ENCODE measurements around the gene PARD6G. TPM values are rescaled to one million over a fixed set of nuclear protein-coding genes. Genes with fewer than 3 reads are reported as not detected.

The PARD6G gene
- total RNA-seq, 2 donors from 2014 or later, result 2.6 to 3.1 TPM

DNA sequence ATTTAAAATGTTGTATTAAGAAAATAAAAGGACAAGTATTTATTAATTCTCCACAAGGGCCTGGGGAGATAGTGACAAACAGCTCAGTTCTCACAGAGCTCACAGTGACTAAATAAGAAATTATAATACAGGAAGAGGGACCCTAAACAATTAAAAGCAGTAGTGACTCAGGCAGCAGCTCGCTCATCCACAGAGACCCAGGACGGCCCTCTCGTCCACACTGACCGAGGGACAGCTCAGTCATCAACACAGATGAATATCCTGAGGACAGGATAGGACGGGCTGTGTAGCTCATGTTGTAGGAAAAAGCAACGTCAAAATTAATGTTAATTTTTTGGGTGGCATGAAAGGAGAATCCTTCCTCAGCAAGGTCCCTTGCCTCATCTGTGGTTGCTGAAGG is 44.1 kb downstream of the PARD6G start:
- H3K27ac ChIP-seq, result no peak overlapping the region
- intact Hi-C loops (cut with DNase I), result no loop called here
- no peak for ATAC-seq
- H3K27me3 ChIP-seq, result no peaks in the 10 kb centered on the region
- no peaks in the 10 kb centered on the region for H3K4me1 ChIP-seq
- no peak for DNase-seq
- no peaks in the 10 kb centered on the region for H3K36me3 ChIP-seq (replicated peaks in 1 of 2; ENCODE audit: insufficient read depth in 1 of 2, low read depth in 2 of 2)
- 82 to 91% methylated on average over 6 of the region's 6 CpGs for WGBS, 2 donors
- TF ChIP-seq POLR2A (IDR thresholded peaks at IDR 0.05), result no peak
- TF ChIP-seq, protein P1, sequence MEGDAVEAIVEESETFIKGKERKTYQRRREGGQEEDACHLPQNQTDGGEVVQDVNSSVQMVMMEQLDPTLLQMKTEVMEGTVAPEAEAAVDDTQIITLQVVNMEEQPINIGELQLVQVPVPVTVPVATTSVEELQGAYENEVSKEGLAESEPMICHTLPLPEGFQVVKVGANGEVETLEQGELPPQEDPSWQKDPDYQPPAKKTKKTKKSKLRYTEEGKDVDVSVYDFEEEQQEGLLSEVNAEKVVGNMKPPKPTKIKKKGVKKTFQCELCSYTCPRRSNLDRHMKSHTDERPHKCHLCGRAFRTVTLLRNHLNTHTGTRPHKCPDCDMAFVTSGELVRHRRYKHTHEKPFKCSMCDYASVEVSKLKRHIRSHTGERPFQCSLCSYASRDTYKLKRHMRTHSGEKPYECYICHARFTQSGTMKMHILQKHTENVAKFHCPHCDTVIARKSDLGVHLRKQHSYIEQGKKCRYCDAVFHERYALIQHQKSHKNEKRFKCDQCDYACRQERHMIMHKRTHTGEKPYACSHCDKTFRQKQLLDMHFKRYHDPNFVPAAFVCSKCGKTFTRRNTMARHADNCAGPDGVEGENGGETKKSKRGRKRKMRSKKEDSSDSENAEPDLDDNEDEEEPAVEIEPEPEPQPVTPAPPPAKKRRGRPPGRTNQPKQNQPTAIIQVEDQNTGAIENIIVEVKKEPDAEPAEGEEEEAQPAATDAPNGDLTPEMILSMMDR (IDR thresholded peaks at IDR 0.05), result no peak
- no peaks in the 10 kb centered on the region for H3K9me3 ChIP-seq
- no peak overlapping the region for H3K4me3 ChIP-seq

DNA sequence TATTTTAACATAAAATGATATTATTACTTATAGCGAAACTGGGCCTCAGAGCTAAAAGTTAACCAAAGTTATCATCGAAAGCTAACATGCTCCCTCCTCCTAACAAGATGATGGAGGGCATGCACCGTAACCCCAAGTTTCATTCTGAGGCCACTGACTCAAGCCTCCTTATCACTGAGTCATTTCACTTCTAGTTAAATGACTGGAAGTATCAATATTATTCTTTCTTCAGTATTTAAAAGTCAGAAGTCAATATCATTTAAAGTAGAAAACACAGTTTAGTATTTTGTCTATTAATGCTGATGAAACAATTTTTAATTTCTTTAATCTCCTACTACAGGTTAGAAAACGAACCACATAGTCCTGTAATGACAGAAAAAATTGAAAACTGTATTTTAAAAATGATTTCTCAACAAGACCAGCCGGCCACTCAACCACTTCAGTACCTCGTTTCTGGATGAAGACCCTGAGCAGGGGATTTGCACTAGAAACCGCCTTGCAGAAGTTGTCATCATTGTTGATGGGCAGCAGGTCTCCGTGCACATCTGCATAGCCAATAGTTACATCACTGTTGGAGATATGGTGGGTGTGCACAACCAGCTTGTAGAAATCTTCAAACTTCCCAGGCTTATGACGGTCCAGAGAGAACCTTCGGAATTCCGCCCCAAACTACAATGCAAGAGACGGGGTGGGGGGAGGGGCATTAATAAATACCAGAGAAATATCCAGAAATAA is 44.9 kb downstream of the PARD6G start:
- Histone ChIP-seq H3K9me3 (no peaks in the 10 kb centered on the region), H3K4me3 (no peak overlapping the region), H3K4me1 (no peaks in the 10 kb centered on the region), H3K27me3 (no peaks in the 10 kb centered on the region), H3K36me3 (replicated peaks in 1 of 2; ENCODE audit: insufficient read depth in 1 of 2, low read depth in 2 of 2) (no peaks in the 10 kb centered on the region), H3K27ac (no peak overlapping the region)
- TF ChIP-seq, protein P1 (IDR thresholded peaks at IDR 0.05), result no peak
- no peak for TF ChIP-seq POLR2A (IDR thresholded peaks at IDR 0.05)
- 83 to 86% methylated on average over 12 of the region's 12 CpGs for WGBS, 2 donors
- intact Hi-C loops (cut with DNase I), result no loop called here
- DNase-seq, result no peak
- ATAC-seq, result no peak

DNA sequence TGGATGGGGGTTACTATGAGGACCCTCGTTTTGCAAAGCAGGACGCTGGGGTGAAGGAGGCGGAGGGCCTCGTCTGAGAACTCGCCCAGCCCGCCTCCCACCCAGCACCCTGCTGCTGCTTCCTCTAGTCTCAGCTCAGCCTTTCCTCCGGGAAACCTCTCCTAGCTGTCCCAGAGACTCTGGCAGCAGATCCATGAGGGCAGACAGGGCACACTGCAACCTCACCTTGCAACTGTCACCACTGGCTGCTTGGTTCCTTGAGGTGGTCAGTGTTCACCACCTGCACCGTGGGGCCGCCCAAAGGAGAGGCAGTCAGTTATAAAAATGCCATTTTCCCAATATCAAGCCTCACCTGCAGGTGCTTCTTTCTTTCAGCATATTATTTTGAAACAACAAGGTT is 45.6 kb downstream of the PARD6G start:
- 79 to 90% methylated on average over 8 to 9 of the region's 9 CpGs for WGBS, 2 donors
- Histone ChIP-seq H3K4me3 (no peak overlapping the region), H3K27me3 (no peaks in the 10 kb centered on the region), H3K27ac (no peak overlapping the region), H3K4me1 (no peaks in the 10 kb centered on the region), H3K36me3 (replicated peaks in 1 of 2; ENCODE audit: insufficient read depth in 1 of 2, low read depth in 2 of 2) (no peaks in the 10 kb centered on the region), H3K9me3 (no peaks in the 10 kb centered on the region)
- TF ChIP-seq POLR2A (IDR thresholded peaks at IDR 0.05), result no peak
- TF ChIP-seq, protein P1 (IDR thresholded peaks at IDR 0.05), result no peak
- intact Hi-C loops (cut with DNase I), result no loop called here
- ATAC-seq (no peak), DNase-seq (no peak)

DNA sequence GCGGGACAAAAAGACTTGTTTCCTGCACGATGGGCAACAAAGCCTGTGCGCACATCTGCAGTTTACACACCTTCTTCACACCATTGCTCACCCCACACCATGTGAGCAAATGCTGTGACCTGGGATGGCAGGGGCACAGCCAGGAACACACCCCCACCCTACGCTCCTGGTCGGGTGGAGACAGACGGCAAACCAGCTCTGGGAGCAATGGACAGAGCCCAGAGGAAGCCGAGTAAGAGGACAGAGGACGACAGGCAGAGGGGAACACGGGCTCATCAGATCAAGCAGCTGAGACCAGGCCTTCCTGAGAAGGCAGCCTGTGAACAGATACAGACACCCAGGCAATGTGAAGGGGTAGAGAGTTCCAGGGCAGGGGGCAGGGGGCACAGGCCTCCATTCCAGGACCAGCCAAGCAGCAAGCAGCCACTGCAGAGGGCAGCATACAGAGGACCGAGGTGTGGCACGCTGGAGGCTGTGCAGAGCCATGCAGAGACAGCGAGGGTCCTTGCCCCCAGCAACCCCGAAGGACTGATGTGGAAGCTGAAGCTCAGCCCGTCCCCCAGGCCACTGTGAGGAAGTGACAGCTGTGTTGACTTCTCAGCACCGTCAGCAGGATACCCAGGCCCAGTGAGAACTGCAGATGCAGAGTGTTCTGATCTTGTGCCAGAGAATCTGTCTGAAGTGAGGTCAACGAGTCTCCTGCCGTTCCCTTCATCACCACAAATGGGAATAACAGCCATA is 46.2 kb downstream of the PARD6G start:
- Histone ChIP-seq H3K27me3 (no peaks in the 10 kb centered on the region), H3K4me1 (no peaks in the 10 kb centered on the region), H3K27ac (no peak overlapping the region), H3K36me3 (replicated peaks in 1 of 2; ENCODE audit: insufficient read depth in 1 of 2, low read depth in 2 of 2) (no peaks in the 10 kb centered on the region), H3K4me3 (no peak overlapping the region), H3K9me3 (no peaks in the 10 kb centered on the region)
- no peak for ATAC-seq
- DNase-seq, result no peak
- WGBS, 2 donors, result 65 to 74% methylated on average over 9 to 17 of the region's 17 CpGs
- intact Hi-C loops (cut with DNase I), result no loop called here
- TF ChIP-seq, protein P1 (IDR thresholded peaks at IDR 0.05), result no peak
- TF ChIP-seq POLR2A (IDR thresholded peaks at IDR 0.05), result no peak

Measured in body of pancreas (tissue), 4 donors.